NCI-H446 treated with DMSO at 0.1 percent for 48 hours (cell line): ENCODE data around the gene TECTB.

Experiments
- DNase-seq: peaks from one replicate; lab custom pipeline; 2025; lab: John Stamatoyannopoulos, UW

TECTB gene

GRCh38 chr10:112275512-112276245 is 7.5 kb upstream of the TECTB start:
- DNase-seq = no peak

- DNase-seq = no peak
These were observed 4.3 kb upstream of the TECTB start for GRCh38 chr10:112278871-112279270.

- DNase-seq = no peak
These were observed 3.8 kb upstream of the TECTB start for GRCh38 chr10:112279433-112279832.

DNA sequence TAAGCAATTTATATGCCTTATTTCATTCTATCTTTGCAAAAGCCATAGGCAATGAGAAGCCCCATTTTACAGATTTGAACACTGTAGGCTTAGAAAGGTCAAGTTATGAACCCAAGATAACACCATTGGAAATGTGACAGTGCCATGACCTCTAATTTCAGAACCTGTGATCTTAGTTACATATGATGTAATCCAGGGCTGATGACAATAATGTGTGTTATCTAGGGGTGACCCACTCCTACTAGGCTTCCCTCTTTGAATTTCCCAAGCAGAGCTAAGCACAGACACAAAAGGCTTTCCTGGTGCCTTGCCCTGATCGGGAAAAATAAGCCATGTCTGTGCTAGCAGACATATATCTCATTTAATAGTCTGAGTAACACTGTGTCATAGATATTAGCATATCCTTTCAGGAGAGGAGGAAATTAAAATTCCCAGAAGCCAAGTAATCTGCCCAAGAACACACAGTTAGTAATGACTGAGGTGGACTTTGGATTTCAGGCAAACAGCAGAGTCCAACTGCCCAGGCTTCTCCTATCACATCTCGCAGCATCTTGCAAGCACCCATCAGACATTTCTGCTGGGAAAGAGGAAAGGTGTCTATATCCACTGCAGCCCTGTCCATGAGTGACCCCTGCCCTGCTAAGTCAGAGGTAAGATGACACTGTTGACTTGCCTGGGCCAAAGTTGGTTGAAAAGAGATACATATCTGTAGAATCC is 2.8 kb upstream of the TECTB start:
- DNase-seq = no peak

GRCh38 chr10:112282086-112282485 is 1.1 kb upstream of the TECTB start:
- no peak for DNase-seq

DNA sequence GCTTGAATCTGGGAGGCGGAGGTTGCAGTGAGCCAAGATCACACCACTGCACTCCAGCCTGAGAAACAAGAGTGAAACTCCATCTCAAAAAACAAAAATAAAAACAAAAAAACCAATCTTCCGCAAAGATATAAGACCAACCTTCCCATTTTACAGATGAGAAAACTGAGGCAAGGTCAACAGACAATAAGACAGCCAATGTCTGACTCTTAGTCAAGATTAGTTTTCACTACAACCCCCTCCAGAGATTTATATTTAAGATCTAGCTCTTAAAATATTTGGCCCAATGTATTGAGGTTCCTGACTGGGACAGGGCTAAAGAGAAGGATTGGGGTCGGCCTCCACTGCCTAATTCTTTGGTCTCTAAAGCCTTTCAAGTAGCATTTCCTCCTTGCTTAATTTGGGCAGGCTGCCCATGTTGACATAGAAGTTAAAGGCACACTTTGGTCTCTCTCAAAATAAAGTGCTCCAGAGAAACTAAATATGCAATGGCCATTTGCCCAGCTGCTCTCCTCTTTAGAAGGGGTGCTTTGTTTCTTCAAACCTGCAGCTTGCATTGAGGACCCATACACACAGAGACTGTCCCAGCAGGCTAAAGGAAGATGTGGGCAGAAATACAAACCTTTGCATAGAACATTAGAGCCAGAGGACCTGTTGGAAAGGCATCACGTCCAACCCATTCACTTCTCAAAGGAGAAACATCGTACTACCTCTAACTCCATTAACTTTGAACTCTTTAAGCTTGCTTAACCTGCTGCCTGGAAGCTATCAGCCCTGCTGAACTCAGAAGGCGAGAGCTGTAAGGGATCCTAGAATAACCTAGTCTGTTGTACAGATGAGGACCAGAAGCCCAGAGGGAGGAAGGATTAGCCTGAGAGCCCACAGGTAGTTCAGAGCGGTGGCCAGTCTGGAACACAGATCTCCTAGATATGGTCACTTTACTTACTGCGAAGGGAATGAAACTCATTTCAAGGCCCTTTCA is 3.9 kb downstream of the TECTB start:
- no peak for DNase-seq

DNA sequence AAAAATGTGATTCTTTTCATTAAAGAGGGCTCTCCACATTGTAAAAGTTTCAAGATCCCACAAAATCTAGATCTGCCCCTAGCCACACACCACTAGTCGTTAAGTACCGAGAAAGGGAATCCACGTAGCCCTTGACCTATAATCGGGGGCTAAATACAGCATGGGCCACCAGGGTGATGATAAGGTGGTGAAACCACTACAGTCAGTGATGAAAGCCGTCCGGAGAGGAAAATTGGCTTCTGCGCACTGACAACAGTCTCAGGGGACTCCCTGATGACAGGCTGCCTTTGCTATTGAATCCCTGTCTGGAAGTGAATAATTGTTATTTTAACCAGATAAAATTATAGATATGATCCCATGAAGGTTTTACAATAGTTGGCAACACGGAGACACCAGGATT is 4.6 kb downstream of the TECTB start:
- DNase-seq = no peak

- DNase-seq = no peak
These were observed 5.3 kb downstream of the TECTB start for GRCh38 chr10:112288486-112288885.

- DNase-seq = no peak
These were observed 6.3 kb downstream of the TECTB start for GRCh38 chr10:112289373-112290053.

- no peak for DNase-seq
These were observed 6.8 kb downstream of the TECTB start for GRCh38 chr10:112290054-112290373.

- DNase-seq = no peak
These were observed 11.0 kb downstream of the TECTB start for GRCh38 chr10:112294169-112294568.

GRCh38 chr10:112295853-112296830 is 12.9 kb downstream of the TECTB start:
- DNase-seq = no peak

GRCh38 chr10:112296908-112297331 is 13.7 kb downstream of the TECTB start:
- no peak for DNase-seq

DNA sequence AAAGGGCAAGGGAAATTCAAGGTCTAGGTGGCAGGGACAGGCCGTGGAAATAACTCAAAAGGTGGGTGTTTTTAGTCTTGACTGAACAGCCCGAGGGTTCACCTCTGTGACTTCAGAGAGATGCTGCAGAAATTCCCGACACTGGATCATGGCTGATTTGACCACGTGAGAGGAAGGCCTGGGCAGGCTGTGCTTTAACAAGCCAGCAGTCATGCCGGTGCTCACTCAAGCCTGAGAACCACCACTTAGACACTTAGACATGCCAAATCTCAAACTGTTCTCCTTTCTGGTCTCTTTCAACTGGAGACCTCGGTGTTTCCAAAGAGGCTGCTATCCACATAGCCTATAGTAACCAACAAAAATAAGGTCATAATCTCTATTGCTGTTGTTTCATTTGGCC is 15.4 kb downstream of the TECTB start:
- DNase-seq = no peak

GRCh38 chr10:112299456-112299855 is 16.3 kb downstream of the TECTB start:
- DNase-seq = no peak

- no peak for DNase-seq
These were observed 19.1 kb downstream of the TECTB start for GRCh38 chr10:112302335-112302734.

DNA sequence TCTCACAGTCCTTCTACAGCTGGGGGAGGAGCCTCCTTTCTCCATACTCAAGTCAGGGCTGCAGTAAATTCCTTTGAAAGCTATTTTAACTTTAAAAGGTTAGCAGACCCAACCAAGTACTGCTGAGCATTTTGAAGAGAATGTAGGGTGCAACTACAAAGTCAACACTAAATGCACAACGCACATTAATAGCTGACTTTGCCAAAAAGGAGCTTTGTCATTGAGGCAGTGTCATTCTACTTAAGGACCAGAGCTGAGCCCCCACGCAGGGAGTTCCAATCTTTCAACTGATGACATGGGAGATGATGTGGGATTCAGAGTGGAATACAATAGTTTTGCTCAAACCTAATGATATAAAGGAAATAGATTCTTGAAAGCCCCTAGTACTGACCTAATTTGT is 20.3 kb downstream of the TECTB start:
- DNase-seq = no peak

- no peak for DNase-seq
These were observed 21.2 kb downstream of the TECTB start for GRCh38 chr10:112304267-112304859.

DNA sequence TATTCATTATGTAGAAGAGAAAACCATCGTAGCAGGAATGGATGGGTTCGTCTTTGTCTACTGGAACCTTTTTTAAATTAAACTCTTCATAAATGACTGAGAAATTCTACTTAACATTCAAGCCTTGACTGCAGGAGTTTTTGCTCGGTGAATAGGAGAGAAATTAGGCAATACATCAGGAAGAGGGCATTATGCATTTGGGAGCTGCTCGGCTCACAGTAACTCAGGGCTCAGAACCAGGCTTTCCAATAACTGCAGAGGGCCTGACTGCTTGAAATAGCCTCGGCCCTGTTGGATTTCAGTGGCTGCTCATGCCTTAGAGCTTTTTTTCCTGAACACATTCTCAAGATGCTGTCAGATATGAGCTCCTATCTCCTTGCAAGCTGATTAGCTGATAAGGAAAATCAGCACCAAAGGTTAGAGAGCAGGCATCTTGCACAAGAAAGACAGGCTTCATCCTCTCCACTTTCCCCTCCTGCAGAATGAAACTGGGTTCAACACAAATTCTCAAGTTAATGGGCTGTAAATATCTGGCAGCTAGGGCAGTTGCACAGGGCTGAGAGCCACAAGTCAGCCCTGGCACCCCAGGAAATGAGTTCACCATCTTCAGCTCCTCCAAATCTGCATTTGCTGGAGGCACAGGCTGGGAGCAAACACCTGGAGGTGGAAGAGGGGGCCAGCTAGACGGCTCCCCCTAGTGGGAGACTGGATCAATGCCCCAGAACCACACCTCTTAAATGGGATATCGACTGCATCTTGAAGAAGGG is 24.3 kb downstream of the TECTB start:
- no peak for DNase-seq

DNA sequence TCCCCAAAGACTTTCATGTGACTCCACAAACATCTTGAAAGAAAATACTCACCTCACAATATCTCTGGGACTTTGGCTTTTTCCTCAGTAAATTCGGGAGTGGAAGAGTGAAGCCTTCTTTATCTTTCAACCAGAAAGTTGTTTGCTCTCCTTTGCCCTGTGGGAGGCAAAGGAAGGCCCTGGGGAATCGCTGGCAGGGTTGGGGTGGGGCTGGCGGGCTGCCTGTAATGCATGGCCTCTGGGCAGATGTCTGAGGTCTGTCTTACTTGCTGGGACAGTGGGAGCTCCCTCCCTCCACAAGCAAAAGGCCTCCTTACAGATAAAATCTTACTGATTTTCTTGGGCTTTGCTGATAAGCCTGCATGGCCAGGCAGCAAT is 24.9 kb downstream of the TECTB start:
- DNase-seq = no peak
